H9 (cell line): ENCODE data around the gene VIPR1. TPM values are rescaled to one million over a fixed set of nuclear protein-coding genes. Genes with fewer than 3 reads are reported as not detected.

Source experiments
- DNase-seq: peaks from one replicate; pipeline ENCODE4 v3.0.0-alpha.2; 2017
- H2AFZ ChIP-seq: one replicate; pipeline ENCODE4 v1.6.1; 2013; ENCODE audit warnings: mild to moderate bottlenecking, low read length, control low read depth, moderate library complexity
- H2AK5ac ChIP-seq: 2 replicates; pipeline ENCODE4 v1.6.1; 2013; ENCODE audit warnings: low read length, control low read depth, mixed read lengths; ENCODE audit not compliant: insufficient read length
- H2BK120ac ChIP-seq: one replicate; pipeline ENCODE4 v1.6.1; 2013; ENCODE audit warnings: low read depth, mild to moderate bottlenecking, low read length, control low read depth, inconsistent platforms; ENCODE audit not compliant: poor library complexity, severe bottlenecking
- H2BK12ac ChIP-seq: 2 replicates; pipeline ENCODE4 v1.6.1; 2013; ENCODE audit warnings: low read length, control low read depth, mixed read lengths, low read depth; ENCODE audit not compliant: insufficient read length
- H2BK15ac ChIP-seq: 2 replicates; pipeline ENCODE4 v1.6.1; 2013; ENCODE audit warnings: low read depth, low read length, control low read depth
- H2BK20ac ChIP-seq: one replicate; pipeline ENCODE4 v1.6.1; 2013; ENCODE audit warnings: low read depth, mild to moderate bottlenecking, low read length, control low read depth, inconsistent platforms; ENCODE audit not compliant: poor library complexity, severe bottlenecking
- H2BK5ac ChIP-seq: 2 replicates; pipeline ENCODE4 v1.6.1; 2013; ENCODE audit warnings: low read length, control low read depth, mixed read lengths; ENCODE audit not compliant: insufficient read length
- H3K14ac ChIP-seq: 2 replicates; pipeline ENCODE4 v1.6.1; 2013; ENCODE audit warnings: low read length, control low read depth; ENCODE audit not compliant: insufficient read depth
- H3K18ac ChIP-seq: 2 replicates; pipeline ENCODE4 v1.6.1; 2013; ENCODE audit warnings: low read depth, mild to moderate bottlenecking, mixed read lengths, low read length, control low read depth; ENCODE audit not compliant: insufficient read length
- H3K23ac ChIP-seq: 2 replicates; pipeline ENCODE4 v1.6.1; 2013; ENCODE audit warnings: low read length, control low read depth, mixed read lengths, low read depth; ENCODE audit not compliant: insufficient read length
- H3K23me2 ChIP-seq: 2 replicates; pipeline ENCODE4 v1.6.1; 2013; ENCODE audit warnings: low read depth, mild to moderate bottlenecking, mixed read lengths, low read length, control low read depth; ENCODE audit not compliant: insufficient read length, poor library complexity, severe bottlenecking
- H3K27ac ChIP-seq: 2 replicates; pipeline ENCODE4 v1.5.1; 2013; ENCODE audit warnings: low read length, control low read depth, mixed read lengths, low read depth; ENCODE audit not compliant: insufficient read length
- H3K27me3 ChIP-seq: 2 replicates; pipeline ENCODE4 v1.6.1; 2013; ENCODE audit warnings: low read length, control low read depth, inconsistent platforms; ENCODE audit not compliant: insufficient read depth
- H3K4ac ChIP-seq: 2 replicates; pipeline ENCODE4 v1.6.1; 2013; ENCODE audit warnings: low read depth, mild to moderate bottlenecking, control low read depth, inconsistent platforms, low read length, moderate library complexity
- H3K4me1 ChIP-seq: 2 replicates; pipeline ENCODE4 v1.6.1; 2013; ENCODE audit warnings: low read length, control low read depth, inconsistent platforms; ENCODE audit not compliant: insufficient read depth
- H3K4me2 ChIP-seq: 2 replicates; pipeline ENCODE4 v1.6.1; 2013; ENCODE audit warnings: low read length, control low read depth, mixed read lengths; ENCODE audit not compliant: insufficient read length, insufficient read depth
- H3K56ac ChIP-seq: 2 replicates; pipeline ENCODE4 v1.6.1; 2013; ENCODE audit warnings: low read depth, mild to moderate bottlenecking, mixed read lengths, low read length, control low read depth; ENCODE audit not compliant: insufficient read length
- H3K79me1 ChIP-seq: 2 replicates; pipeline ENCODE4 v1.6.1; 2013; ENCODE audit warnings: low read depth, mild to moderate bottlenecking, moderate library complexity, low read length, control low read depth, inconsistent platforms; ENCODE audit not compliant: insufficient read depth, poor library complexity, severe bottlenecking
- H3K79me2 ChIP-seq: 2 replicates; pipeline ENCODE4 v1.6.1; 2013; ENCODE audit warnings: low read length, control low read depth, inconsistent platforms; ENCODE audit not compliant: insufficient read depth
- H3K9ac ChIP-seq: 2 replicates; pipeline ENCODE4 v1.6.1; 2013; ENCODE audit warnings: low read length, control low read depth, mixed read lengths; ENCODE audit not compliant: insufficient read length; ENCODE audit errors: extremely low read depth
- H3K9me3 ChIP-seq: one replicate; pipeline ENCODE4 v1.6.1; 2013; ENCODE audit warnings: low read depth, low read length, inconsistent platforms; ENCODE audit not compliant: control insufficient read depth
- H3T11ph ChIP-seq: one replicate; pipeline ENCODE4 v1.6.1; 2013; ENCODE audit warnings: mild to moderate bottlenecking, low read length, control low read depth, inconsistent platforms
- H4K20me1 ChIP-seq: one replicate; pipeline ENCODE4 v1.6.1; 2013; ENCODE audit not compliant: control insufficient read depth, insufficient read length, insufficient read depth
- H4K5ac ChIP-seq: 2 replicates; pipeline ENCODE4 v1.6.1; 2013; ENCODE audit warnings: low read depth, mild to moderate bottlenecking, mixed read lengths, low read length, control low read depth; ENCODE audit not compliant: insufficient read length
- H4K8ac ChIP-seq: replicated peaks from 2 replicates; pipeline ENCODE4 v1.6.1; 2013; ENCODE audit warnings: low read length, control low read depth, mixed read lengths, low read depth; ENCODE audit not compliant: insufficient read length
- H4K91ac ChIP-seq: 2 replicates; pipeline ENCODE4 v1.6.1; 2013; ENCODE audit warnings: low read depth, mild to moderate bottlenecking, moderate library complexity, mixed read lengths, low read length, control low read depth; ENCODE audit not compliant: insufficient read length
- H3K27ac Mint-ChIP-seq, 3 experiments: 2 replicates in 2 of 3; 3 replicates in 1 of 3; pipeline ENCODE4 v1.8.0; 2020 to 2021; ENCODE audit warnings: mixed read lengths in 3 of 3, mild to moderate bottlenecking in 1 of 3, moderate library complexity in 1 of 3
- H3K27me3 Mint-ChIP-seq: 2 replicates; pipeline ENCODE4 v1.8.0; 2021; ENCODE audit warnings: low read depth, mild to moderate bottlenecking, moderate library complexity, mixed read lengths
- H3K36me3 Mint-ChIP-seq, 3 experiments: 2 replicates in 2 of 3; 3 replicates in 1 of 3; pipeline ENCODE4 v1.8.0; 2020 to 2021; ENCODE audit warnings: low read depth in 3 of 3, mixed read lengths in 3 of 3; ENCODE audit not compliant: insufficient read depth in 1 of 3
- H3K4me1 Mint-ChIP-seq, 2 experiments: 2 replicates each; pipeline ENCODE4 v1.8.0; 2020; ENCODE audit warnings: mixed read lengths in 2 of 2
- H3K4me3 Mint-ChIP-seq, 2 experiments: 2 replicates in 1 of 2; 3 replicates in 1 of 2; pipeline ENCODE4 v1.8.0; 2020 to 2021; ENCODE audit warnings: mild to moderate bottlenecking in 2 of 2, mixed read lengths in 2 of 2, moderate library complexity in 1 of 2
- H3K9me3 Mint-ChIP-seq, 2 experiments: 2 replicates in 1 of 2; 3 replicates in 1 of 2; pipeline ENCODE4 v1.8.0; 2020; ENCODE audit warnings: mild to moderate bottlenecking in 2 of 2, mixed read lengths in 2 of 2, moderate library complexity in 1 of 2
- WGBS: extraction: QIAGEN DNeasy Blood & Tissue Kit; methylation state at CpG from one replicate; pipeline ENCODE4 v1.1.7; 2013; ENCODE audit warnings: missing lambda C conversion rate, low lambda C conversion rate, mixed read lengths; ENCODE audit not compliant: insufficient read length; ENCODE audit errors: extremely low coverage; 5-methylcytosine and 5-hydroxymethylcytosine counted together
- total RNA-seq: library from RNA; stranded (reverse); gene quantifications from 2 replicates; pipeline ENCODE4 v1.2.1, GENCODE V29; 2021
- TF ChIP-seq, protein P1 (sequence below): fragments of 200-600 bp; sonication (generic); conservative IDR thresholded peaks from 3 replicates; pipeline ENCODE4 v1.8.0; 2021; ENCODE audit warnings: antibody characterized with exemption, mild to moderate bottlenecking

The VIPR1 gene
- total RNA-seq, 1 experiment from 2014 or later: 6.5 TPM

DNA sequence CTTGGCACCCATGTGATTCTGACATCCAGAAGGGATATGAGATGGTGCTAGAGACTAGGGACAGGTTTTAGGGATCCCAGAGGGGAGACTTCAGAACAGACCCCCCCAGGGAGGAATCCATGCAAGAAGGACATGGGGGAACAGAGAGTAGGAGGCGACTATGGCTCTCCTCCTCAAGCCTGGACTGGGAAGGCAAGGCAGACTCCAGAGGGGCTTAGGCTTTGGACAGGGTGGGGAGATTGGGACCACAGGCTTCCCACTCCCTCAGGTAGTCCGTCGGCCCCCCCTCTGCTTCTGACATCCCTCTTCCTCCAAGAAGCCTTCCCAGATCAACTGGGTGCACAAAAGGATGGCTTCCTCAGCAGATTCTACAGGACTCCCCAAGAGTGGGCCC is 3.0 kb upstream of the VIPR1 start:
- Histone ChIP-seq H3K23me2 (peaks cover 18% of the 10 kb centered on the region), H3K4ac (no peak overlapping the region), H3K56ac (no peak overlapping the region), H2BK12ac (no peak overlapping the region), H2BK120ac (no peak overlapping the region), H4K5ac (no peak overlapping the region), H4K20me1 (no peaks in the 10 kb centered on the region), H3K27ac (no peak overlapping the region), H2BK15ac (no peak overlapping the region), H3K23ac (no peak overlapping the region), H4K8ac (no peak overlapping the region), H3K14ac (no peak overlapping the region), H3T11ph (no peak overlapping the region), H2AK5ac (no peak overlapping the region), H2BK20ac (no peak overlapping the region), H3K18ac (no peak overlapping the region), H3K9ac (no peak overlapping the region), H3K79me2 (no peaks in the 10 kb centered on the region), H3K4me1 (no peaks in the 10 kb centered on the region), H3K9me3 (no peaks in the 10 kb centered on the region), H3K4me2 (no peak overlapping the region), H3K27me3 (peaks cover 20% of the 10 kb centered on the region; the same call in 1 of the 2 replicates), H3K79me1 (no peaks in the 10 kb centered on the region), H4K91ac (no peak overlapping the region), H2BK5ac (no peak overlapping the region), H2AFZ (no peak overlapping the region)
- WGBS: no CpG with 5 or more reads among the region's 3 CpGs
- TF ChIP-seq, protein P1, sequence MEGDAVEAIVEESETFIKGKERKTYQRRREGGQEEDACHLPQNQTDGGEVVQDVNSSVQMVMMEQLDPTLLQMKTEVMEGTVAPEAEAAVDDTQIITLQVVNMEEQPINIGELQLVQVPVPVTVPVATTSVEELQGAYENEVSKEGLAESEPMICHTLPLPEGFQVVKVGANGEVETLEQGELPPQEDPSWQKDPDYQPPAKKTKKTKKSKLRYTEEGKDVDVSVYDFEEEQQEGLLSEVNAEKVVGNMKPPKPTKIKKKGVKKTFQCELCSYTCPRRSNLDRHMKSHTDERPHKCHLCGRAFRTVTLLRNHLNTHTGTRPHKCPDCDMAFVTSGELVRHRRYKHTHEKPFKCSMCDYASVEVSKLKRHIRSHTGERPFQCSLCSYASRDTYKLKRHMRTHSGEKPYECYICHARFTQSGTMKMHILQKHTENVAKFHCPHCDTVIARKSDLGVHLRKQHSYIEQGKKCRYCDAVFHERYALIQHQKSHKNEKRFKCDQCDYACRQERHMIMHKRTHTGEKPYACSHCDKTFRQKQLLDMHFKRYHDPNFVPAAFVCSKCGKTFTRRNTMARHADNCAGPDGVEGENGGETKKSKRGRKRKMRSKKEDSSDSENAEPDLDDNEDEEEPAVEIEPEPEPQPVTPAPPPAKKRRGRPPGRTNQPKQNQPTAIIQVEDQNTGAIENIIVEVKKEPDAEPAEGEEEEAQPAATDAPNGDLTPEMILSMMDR: no peak
- Mint-ChIP-seq H3K36me3 (no peaks in the 10 kb centered on the region), H3K27ac (no peak overlapping the region), H3K4me3 (no peak overlapping the region), H3K4me1 (peaks cover 37 to 51% of the 10 kb centered on the region in 2 experiments), H3K27me3 (peaks cover 67% of the 10 kb centered on the region), H3K9me3 (no peaks in the 10 kb centered on the region)
- DNase-seq: peak; percentile 17
